HuH-7.5 (cell line): ENCODE results near the gene SYNGR3.
"Not testable (repeated sequence)": the region's sequence is repeated elsewhere in the genome, so short reads cannot be mapped to it uniquely, and the experiment has no call there.

Experiments used
- DNase-seq: peaks from one replicate; pipeline ENCODE4 v3.0.0; 2011; ENCODE audit warnings: low spot score

SYNGR3 gene

DNA sequence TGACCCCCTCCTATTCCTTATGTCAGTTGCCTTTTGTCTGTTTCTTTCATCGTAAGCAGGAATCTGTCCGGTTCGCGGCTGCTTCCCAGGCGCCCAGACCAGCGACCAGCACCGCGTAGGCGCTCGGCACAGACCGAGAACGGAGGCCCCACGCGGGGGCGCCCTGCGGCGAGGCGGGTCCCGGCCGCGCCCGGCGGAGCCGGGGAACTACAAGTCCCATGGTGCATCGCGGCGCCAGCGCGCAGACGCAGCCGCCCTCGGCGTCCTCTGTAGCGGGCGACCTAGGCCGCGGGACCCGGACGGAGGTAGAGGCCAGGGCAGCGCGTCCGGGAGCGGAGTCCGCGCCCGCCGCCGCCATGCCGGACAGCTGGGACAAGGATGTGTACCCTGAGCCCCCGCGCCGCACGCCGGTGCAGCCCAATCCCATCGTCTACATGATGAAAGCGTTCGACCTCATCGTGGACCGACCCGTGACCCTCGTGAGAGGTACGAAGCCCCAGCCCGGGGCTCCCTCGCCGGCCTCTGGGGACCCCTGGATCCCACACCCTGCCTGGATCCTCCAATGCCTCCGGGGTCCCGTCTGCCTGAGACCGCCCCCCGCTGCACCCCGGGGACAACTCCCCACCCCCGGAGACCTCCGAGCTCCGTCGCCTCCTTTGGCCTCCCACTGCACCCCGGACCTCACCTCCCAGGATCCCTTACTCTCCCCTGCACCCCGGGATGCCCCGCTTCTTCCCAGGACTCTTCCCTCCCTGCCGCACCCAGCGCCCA lies 30.3 kb upstream of the SYNGR3 start, which contains the start of gene NDUFB10:
Gene NDUFB10 (plus strand): TSS at position 270 of the 771 bp plus-strand sequence. CDS start 87 bp downstream, at position 357.
- peak; percentile 81 for DNase-seq

DNA sequence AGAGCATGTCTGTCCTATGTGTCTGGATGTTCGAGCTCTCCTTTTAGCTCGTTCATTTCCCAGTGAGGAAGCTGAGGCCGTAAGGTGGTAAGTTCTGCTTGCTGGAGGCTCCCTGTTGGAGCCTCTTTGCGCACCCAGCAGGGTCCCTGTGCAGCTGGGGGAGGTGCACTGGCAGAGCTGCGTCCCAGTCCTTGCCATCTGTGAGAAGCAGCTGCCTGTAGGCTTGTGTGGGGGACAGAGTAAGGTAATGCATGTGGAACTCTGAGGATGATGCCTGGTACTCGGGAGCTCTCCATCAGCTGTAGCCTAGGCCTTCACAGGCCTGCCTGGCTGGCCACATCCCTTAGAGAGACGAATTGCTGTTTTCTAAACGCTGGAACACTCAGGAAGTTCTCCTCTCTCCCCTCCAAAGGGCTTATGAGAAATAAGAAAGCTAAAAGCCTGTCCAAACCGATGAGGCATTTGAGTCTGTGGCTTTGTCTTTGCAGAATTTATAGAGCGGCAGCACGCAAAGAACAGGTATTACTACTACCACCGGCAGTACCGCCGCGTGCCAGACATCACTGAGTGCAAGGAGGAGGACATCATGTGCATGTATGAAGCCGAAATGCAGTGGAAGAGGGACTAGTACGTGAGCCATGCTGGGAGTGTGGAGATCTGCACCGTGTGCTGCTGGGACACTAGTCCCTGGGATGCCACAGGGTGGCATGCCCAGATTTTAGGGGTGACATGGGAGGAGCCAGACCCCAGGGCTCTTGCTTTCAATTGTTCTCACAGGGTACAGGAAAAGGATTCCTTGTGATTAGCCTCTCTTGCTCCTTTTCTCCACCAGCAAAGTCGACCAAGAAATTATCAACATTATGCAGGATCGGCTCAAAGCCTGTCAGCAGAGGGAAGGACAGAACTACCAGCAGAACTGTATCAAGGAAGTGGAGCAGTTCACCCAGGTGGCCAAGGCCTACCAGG lies 28.8 kb upstream of the SYNGR3 start:
- DNase-seq = no peak

DNA sequence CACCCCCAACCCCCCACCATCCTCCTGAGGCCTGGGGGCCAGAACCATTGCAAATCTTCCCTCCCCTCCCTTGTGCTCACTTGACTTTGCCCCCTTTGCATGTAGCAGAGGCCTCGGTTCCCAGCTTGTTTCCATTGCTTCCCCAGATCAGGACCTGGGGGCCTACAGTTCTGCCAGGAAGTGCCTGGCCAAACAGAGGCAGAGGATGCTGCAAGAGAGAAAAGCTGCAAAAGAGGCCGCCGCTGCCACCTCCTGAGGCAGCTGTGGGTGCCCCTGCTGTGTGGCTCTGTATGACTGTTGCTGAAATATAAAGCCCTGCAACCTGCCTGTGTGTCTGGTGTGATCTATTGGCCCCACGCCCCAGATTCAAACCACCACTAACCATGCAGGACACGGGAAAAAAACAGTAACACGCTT lies 28.1 kb upstream of the SYNGR3 start:
- DNase-seq = no peak

DNA sequence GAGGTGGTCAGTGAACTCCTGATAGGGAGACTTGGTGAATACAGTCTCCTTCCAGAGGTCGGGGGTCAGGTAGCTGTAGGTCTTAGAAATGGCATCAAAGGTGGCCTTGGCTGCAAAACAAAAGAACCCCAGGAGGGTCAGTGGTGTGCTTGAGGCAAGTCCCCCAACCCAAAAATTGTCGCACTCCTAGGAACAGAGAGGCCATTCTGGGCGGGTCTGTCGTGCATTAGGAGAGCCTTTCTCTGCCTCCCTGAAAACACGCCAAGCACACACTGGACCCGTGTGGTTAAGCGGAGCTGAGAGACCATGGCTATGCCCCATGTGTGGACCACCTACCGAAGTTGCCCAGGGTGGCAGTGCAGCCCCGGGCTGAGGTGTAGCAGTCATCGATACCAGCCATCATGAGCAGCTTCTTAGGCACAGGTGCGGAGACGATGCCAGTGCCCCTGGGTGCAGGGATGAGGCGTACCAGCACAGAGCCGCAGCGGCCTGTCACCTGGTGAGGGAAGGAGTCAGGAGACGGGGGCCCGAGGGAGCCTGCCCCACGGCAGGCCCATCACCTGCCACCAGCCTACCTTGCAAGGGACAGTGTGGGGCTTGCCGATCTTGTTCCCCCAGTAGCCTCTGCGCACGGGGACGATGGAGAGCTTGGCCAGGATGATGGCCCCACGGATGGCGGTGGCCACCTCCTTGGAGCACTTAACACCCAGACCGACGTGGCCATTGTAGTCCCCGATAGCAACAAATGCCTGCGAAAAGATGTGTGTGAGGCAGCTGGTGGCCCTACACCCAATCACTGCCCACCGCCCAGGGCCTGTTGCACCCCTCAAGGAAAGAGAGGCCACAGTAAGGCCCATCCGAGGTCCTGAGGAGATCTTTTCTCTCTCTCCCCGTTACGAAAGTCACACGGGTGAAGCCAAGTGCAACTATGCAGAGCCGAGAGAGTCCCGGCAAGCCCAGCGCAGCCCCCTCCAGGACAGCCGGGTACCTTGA lies 27.3 kb upstream of the SYNGR3 start:
- not testable (repeated sequence) for DNase-seq

DNA sequence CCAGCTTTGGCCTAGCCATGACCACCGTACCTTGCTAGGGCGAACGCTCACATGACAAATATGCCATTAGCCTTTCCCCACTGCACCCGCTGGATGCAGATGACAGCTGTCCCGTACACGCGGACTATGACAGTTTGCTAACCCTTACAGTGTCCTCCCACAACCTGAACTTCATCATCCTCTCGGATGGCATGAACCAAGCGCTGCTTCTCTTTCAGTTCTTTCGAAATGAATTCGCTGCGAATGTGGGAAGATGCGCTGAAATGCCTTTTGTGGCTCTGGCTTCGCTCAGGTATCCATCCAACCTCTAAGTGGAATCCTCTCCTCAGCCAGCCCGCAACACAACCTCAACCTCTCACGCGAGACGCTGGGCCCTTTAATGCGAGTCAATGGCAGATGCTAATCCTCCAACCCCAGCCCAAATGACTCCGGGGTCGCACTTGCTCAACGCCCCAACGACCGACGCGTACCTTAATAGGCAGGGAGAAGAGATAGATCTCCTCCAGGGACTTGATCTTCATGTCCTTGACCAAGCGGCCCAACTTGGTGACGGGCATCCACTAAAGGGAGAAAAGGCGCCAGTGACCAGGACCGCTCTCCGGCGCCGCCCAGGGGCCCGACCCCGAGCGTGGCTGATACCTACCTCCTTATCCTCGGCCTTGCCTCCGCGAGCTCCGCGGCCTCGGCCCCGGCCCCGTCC lies 25.8 kb upstream of the SYNGR3 start:
- no peak for DNase-seq

DNA sequence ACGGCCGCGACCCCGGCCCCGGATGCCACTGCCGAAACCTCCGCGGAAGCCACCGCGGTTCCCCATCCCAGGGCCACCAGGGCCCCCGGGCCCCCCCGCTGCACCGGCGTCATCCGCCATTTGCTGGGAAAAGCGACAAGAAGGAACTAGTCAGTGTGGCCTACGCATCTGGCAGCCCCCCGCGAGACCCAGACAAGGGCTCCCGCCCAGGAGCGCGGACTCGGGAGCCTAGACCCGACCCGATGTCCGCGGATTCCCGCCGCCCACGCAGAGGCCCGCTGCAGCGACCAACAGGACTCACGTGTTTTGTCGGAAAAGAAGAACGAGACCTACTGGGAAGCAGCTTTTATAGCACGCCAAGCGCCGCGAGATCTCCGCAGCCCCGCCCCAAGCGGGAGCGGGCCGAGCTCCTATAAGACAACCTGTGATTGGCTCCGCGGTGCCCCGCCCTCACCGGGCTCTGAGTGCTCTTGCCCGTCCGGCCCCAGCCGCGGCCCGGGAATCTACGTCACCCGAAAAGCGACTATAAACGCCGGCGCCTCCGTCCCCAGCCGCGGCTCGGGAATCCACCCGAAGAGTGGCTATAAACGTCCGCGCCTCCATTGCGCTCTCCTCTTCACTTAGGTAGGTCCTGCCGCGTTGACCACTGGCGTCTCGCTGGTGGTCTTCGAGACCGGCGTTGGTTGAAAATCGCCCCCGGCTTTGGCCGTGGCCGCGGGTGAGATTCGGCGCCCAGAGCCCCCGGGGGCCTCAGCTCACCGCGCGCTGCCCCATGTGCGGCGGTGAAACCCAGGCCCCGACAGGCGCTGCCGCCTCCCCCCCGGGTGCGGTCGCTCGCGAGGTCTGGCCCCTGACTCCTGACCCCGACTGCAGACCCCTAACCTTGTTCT lies 25.0 kb upstream of the SYNGR3 start, which contains the start of gene RPS2:
Gene RPS2 (minus strand): TSS at position 321 of the 890 bp plus-strand sequence. CDS start 201 bp downstream, at position 120.
- DNase-seq = peak; percentile 99

DNA sequence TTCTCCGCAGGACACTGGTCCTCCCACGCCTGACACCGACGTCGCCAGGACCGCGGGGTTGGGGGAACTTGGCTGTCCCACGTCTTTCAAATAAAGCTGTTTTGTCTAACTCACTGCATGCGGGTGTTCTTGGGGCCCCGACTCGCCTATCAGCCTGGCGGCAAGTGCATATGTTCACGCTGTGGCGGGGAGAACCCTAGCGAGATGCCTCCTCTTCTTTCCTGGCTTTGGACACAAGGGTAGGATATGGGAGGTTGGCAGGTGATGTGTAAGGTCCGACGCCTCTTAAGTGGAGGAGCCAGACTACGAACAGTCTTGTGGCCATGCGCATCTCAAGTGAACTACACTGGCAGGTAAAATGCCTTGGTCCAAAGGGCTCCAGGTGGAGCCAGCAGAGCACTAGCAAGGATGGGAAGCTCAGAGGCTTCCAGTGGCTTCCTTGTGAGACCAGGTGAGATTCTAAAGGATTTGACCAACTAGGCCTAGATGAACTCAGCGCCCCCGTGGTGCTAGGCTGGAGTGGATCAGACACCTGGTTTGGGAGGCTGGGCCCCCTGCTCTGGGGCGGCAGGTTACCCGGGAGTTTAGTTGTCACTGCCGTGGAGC lies 24.3 kb upstream of the SYNGR3 start:
- DNase-seq = no peak

DNA sequence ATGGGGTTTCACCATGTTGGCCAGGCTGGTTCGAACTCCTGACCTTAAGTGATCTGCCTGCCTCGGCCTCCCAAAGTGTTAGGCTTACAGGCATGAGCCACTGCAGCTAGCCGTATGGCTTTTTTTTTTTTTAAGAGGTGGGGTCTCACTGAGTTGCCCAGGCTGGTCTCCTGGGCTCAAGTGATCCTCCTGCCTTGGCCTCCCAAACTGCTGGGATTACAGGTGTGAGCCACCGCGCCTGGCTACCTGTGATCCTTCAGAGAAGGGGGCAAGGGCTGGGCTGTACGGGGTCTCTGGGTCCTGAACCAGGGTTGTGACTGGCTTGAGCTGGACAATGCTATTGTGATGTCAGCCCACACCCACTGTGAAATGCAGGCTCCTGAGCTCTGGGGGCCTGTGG lies 23.3 kb upstream of the SYNGR3 start, which contains the start of gene RNF151:
Gene RNF151 (plus strand): TSS at position 397 of the 400 bp plus-strand sequence. CDS start 26 bp downstream, outside the sequence.
- no peak for DNase-seq

DNA sequence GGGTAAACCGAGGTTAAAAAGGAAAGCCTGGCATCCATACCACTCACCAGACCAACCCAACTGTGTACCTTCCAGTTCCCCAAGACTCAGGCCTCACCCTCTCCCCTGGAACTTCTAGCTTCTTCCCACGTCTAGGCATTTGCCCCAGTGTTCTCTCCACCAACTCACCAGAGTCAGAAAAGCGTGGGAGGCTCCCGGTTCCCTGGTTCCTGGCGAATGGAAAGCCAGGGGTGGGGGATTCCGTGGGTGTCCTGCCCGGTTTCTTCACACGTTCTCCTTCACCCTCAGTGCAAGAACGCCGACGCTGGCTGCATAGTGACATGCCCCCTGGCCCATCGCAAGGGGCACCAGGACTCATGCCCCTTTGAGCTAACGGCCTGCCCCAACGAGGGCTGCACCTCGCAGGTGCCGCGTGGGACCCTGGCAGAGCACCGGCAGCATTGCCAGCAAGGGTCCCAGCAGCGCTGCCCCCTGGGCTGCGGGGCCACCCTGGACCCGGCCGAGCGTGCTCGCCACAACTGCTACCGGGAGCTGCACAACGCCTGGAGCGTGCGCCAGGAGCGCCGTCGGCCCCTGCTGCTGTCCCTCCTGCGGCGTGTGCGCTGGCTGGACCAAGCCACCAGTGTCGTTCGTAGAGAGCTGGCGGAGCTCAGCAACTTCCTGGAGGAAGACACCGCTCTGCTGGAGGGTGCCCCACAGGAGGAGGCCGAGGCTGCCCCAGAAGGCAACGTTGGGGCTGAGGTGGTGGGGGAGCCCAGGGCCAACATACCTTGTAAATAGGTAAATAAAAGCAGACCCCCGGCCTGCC lies 21.4 kb upstream of the SYNGR3 start:
- DNase-seq = no peak

DNA sequence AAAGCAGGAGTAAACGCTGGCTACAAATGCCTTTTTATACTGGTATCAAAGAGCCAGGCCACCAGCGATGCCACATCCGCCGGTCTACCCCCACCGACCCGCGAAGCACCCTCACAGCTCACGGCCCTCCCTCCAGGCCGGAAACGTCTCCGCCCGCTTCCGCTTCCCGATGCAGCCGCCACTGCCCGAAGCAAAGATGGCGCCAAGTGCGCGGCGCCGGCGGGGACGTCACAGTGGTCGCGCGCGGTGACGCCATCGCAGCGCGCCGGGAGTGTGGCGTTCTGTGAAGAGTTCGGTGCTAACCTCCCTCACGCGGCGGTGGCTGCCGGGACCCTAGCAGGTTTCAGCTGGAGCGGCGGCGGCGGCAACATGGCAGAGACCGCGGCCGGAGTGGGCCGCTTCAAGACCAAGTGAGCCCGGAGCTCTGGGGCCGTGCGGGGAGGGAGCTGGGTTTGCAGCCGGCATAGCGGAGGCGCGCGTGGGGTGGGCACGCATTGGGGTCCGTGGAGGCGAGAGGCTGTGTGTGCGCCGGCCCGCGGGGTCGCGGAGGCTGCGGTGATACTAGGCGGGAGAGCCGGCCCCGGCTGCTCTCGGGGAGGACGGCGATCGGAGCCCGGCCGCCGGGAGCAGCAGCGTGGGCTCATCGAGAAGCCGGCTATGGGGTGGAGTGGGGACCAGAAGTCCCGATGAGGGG lies 17.8 kb upstream of the SYNGR3 start, which contains the start of gene TBL3:
Gene TBL3 (plus strand): TSS at position 258 of the 694 bp plus-strand sequence. CDS start 112 bp downstream, at position 370.
- DNase-seq = peak; percentile 96

DNA sequence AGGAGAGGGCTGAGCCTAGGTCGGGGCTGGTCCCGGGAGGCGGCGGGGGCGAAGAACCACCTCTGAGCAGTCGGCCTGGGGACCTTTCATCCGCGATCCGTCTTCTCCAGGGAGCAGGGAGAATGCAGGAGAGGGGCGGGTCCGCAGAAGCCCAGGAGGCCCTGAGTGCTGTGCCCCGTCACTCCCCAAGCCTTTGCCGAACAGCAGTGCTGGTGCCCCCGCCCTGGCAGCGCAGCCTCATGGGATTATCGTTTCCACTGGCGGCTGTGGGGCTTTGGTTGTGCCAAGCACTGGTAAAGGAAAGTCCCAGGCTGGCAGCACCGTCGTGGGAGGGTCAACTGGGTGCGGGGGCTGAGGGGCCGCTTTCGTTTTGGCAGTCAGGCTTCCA lies 17.3 kb upstream of the SYNGR3 start:
- DNase-seq = no peak

DNA sequence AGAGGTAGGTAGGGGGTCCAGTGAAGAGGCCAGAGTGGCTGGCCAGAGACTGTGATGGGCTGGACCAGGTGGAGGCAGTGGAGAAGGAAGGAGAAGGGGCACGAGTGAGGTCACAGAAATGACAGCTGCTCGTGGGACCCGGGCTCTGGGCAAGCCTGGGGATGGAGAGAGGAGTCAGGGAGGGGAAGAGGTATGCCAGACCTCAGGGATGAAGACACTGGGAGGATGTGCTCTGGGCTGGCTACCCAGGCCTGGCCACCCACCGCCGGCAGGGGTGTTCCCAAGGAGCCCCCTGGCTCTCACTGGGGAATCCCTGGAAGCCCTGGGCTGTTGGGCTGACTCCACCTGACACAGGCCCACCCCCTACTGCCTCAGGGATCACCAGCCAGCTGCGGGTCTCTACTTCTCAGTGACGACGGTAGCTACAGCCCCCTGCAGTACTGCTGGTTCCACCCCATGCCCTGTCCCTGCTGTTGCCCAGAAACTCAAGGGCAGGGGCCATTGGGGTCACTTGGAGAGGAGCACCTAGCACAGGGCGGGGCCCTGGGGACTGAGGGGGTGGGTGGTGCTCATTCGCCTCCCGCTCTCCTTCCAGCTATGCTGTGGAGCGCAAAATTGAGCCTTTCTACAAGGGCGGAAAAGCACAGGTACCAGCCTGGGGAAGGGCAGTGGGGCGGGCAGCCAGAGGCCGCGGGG lies 16.2 kb upstream of the SYNGR3 start:
- DNase-seq = no peak

DNA sequence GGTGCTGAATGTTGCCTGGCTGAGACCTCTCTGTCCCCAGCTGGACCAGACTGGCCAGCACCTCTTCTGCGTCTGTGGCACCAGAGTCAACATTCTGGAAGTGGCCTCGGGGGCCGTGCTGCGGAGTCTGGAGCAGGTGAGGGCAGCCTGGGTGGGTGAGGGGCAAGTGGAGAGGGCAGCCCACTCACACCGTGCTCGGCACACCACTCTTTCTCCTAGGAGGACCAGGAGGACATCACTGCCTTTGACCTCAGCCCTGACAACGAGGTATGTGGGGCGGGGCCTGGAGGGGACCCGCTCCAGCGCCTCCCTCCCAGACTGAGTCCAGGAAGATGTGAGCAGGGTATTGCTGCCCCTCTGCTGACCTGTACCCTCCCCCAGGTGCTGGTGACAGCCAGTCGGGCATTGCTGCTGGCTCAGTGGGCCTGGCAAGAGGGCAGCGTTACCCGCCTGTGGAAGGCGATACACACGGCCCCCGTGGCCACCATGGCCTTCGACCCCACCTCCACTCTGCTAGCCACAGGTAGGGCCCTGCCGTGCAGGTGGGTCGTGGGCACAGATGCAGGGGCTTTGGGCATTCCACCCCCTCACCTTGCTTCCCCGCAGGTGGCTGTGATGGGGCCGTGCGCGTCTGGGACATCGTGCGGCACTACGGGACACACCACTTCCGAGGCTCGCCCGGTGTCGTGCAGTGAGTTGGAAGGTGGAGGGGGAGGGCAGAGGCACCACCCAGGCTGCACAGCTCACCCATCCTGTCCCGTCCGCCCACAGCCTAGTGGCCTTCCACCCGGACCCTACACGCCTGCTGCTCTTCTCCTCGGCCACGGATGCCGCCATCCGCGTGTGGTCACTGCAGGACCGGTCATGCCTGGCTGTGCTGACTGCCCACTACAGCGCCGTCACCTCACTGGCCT lies 15.4 kb upstream of the SYNGR3 start:
- DNase-seq = no peak

DNA sequence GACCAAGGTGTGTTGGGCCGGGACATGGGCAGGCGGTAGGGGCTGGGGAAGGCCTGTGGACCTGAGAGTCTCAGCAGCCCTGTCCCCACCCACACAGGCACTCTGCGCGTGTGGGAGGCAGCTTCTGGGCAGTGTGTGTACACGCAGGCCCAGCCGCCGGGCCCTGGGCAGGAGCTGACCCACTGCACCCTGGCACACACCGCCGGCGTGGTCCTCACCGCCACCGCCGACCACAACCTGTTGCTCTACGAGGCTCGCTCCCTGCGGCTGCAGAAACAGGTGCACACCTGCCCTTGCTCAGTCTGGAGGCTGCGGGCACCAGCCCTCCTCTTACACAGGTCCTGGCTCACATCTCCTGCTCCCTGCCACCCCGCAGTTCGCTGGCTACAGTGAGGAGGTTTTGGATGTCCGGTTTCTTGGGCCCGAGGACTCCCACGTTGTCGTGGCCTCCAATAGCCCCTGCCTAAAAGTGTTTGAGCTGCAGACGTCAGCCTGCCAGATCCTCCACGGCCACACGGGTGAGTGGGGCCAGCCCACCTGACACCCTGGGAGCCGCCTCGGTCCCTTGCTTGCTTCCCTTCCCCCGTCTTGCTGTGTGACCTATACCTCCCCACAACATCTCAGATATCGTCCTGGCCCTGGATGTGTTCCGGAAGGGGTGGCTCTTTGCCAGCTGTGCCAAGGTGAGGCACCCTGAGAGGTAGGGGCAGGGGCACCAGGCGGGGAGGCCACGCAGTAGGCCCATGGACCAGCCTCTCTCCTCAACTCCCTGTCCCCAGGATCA lies 14.1 kb upstream of the SYNGR3 start:
- DNase-seq = no peak

DNA sequence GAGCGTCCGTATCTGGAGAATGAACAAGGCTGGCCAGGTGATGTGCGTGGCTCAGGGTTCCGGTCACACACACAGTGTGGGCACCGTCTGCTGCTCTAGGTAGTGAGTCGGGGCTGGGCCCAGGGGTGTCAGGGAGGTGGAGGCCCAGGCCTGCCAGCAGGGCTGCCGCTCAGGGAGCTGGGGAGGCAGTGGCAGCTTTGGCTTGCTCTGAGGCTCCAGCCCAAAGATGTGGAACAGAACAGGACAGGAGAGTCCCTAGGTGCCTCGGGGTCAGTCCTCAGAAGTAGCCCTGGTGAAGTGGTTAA lies 13.6 kb upstream of the SYNGR3 start:
- DNase-seq = no peak
